HG03175 (cell line): ENCODE measurements around the gene KLF4.

Experiments
- ATAC-seq: cut with Tn5 transposase; IDR thresholded peaks from one replicate; pipeline ENCODE4 v1.9.1; 2021; ENCODE audit warnings: mild to moderate bottlenecking, moderate library complexity; ENCODE audit not compliant: unreplicated experiment

KLF4 gene

DNA sequence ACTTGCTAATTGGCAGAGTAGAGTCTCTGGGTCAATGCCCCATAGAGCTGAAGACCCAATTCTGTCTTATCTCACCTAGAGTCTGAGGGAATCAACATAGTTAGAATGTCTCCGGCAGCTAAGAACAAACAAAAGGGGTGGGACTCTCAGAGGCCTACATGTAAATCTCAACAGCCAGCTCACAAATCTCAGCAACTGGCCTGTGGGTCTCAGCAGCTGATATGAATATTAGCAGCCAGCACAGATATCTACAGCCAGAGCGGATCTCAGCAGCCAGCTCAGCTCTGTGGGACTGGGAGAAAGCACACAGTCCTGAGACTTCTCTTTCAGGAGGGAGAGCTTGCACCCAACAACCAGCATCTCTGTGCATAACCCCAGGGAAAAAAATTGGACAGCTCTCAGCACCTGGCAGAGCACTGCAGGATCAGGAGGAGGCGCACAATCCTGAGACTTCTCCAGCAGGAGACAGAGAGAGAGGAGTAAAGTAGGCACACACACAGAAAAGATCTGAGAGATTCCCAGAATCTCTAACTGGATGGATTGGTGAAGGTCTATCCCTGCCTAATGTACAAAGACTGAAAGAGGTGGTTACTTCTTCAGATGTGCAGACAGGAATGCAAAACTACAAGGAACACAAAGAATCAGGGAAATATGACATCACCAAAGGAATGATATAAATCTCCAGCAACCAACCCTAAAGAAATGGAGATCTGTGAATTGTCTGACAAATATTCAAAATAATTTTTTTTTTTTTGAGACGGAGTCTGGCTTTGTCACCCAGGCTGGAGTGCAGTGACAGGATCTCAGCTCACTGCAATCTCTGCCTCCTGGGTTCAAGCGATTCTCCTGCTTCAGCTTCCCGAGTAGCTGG is 29.2 kb downstream of the KLF4 start:
- ATAC-seq: no peak

DNA sequence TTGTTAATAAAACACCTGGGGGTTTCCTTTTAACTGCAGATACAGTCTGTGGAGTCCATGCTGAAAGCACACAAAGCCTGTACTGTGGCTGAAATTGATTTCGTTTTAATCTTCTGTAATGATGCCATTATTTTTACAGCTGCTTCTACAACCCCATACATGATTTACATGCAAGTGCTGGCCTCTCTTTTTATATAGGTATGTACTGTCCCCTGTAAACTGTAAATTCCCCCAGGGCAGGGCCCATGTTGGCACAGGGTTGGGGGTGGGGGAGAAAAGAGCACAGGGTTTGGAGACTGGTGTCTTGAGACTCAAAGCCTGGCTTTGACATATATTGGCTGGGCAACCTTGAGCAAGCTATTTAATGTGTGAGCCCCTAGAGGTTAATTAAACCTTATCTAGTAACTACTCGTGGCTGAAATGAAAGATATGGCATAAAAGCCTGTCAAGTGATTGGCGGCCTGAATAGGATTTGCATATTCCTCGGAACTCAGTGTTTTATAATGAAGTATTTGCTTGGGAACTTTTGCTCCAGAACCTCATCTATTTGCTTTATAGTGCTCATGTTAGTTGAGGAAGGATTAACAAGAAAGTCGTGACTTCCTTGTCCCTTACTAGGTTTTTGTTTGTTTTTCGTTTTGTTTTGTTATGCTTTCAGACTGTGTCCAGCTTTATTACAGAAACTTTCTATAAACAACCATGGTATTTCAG is 34.0 kb downstream of the KLF4 start:
- ATAC-seq: no peak

DNA sequence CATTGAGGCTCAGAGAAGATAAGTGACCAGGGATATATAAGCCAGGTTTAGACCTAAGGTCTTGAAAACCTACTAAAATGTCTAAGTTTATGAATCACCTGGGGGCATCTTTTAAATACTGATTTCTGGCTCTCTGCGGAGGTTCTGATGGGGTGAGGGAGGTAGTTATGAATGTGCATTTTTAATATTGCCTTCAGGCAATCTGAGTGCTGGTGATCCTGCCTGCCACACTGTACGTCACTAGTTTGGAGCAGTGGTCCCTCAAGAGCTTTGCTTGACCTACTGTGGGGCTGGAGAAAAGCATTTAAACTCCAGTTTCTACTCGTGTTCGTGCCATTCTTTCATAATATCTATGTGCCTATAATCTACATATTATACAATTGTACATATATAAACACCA is 36.1 kb downstream of the KLF4 start:
- no peak for ATAC-seq

DNA sequence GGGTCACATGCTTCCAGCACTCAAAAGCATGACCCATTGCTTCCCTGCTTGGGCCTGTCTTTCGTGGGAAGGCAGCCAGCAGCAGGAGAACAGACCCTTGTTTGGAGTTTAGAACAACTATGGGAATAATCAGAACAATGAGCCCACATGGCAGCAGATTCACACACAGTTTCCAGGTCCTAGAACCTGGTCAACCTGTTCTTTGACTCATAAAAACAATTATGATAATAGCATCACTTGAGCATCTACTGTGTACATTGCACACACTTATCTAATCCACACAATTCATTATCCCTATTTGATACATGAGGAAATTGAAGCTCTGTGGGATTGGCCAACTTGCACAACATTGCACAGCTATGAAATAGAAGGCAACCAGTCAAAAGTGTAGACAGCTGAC is 41.7 kb downstream of the KLF4 start:
- ATAC-seq: no peak

DNA sequence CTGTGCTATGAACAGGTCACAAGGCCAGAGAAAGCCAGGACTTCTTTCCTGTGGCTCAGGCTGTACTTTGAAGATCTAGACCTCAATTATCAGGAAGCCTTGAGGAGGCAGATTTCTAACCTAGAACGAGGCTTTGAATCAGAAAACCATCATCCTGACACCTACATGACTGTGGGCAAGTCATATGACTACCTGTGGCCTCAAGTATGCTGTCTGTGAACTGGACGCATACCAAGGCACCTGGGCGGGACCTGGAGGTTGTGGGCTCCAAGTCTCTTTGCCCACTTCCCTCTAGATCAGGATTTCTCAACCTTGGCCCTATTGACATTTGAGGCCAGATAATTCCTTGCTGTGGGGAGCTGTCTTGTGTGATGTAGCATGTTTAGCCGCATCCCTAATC is 42.5 kb downstream of the KLF4 start:
- no peak for ATAC-seq

DNA sequence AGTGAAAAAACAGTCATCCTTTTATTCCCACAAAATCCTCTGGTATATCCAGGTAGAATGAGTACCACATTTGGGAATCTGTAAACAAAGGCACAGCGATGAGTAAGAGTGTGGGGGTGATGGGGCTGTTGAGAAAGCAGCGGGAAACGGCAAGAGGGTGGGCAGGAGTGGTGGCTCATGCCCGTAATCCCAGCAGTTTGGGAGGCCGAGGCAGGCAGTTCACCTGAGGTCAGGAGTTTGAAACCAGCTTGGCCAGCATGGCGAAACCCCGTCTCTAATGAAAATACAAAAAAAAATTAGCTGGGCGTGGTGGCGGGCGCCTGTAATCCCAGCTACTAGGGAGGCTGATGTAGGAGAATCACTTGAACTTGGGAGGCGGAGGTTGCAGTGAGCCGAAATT is 43.1 kb downstream of the KLF4 start:
- ATAC-seq: no peak

DNA sequence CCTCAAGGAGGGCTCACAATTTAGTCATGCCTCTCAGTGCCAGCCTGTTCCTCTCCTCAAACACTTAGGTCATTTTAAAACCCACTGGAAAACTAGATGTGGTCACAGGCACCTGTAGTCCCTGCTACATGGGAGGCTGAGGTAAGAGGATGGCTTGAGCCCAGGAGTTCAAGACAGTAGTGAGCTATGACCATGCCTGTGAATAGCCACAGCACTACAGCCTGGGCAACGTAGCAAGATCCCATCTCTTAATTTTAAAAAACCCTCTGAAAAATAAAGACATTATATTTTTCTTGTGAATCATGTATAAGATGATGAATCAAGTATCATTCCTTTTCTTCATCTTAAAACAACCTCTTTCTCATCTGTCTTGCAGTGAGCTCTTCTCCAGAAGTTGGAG is 45.8 kb downstream of the KLF4 start:
- ATAC-seq: no peak

DNA sequence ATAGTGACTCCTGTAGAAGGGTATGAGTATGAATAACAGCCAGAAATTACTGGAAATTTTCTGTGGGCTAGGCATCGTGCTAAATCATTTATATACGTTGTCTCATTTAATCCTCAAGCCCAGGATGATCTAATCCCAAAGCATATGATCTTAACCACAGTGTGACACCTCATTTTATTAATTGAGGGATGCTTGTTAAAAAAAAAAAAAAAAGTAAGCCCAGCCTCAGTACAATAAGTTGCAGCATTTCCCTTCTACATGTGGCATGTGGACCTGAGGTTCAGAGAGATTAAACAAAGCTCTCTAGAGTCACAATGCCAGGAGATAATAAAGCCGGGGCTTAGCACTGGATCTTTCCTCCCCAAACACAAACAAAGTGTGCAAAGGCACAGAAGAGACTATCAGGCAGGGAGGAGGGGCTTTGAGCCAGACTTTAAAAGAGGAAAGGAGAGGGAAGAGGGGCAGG is 49.5 kb downstream of the KLF4 start:
- no peak for ATAC-seq

DNA sequence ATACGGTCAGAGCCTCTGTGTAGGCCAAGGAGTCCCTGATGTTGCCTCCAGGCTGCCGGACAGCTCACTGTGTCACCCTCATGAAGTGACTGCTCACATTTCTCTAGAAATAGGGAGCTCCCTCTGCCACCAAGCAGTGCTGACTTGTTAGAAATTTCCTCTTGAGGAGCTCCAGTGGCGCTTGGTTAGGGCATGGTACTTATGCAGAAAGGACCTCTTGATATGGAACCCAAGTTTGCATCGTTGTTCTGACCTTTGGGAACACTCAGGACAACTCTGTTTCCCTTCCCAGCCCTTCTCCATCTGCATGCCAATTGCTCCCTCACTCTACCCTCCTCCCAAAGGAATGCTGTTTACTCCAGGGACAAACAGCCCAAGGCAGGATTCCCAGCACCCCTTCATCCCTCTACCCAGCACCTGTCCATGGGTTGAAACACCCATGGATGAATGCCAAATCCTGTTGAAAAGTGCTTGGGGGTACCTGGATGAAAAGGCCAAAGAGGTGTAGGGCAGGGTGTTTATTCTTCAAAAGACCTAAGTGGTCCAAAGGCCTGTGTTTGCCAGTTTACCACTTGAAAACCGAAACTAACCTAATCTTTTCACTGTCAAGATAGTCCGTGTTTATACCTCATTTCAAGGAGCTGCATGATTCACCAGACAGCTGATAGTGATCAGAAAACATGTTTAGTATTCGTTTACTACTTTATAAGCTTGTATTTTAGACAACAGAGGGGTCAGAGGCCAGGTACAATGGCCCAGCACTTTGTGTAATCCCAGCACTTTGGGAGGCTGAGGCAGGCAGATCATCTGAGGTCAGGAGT is 51.1 kb downstream of the KLF4 start:
- ATAC-seq: no peak

DNA sequence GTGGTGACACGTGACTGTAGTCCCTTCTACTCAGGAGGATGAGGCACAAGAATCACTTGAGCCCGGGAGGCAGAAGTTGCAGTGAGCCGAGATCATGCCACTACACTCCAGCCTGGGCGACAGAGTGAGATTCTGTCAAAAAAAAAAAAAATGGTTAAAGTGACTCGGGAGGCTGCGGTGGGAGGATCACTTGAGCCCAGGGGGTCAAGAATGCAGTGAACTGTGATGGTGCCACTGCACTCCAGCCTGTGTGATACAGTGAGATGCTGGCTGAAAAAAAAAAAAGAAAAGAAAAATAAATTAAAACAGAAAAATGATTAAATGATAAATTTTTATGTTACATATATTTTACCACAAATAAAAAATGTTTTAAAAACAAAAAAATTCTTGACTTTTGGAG is 51.9 kb downstream of the KLF4 start:
- ATAC-seq: no peak

DNA sequence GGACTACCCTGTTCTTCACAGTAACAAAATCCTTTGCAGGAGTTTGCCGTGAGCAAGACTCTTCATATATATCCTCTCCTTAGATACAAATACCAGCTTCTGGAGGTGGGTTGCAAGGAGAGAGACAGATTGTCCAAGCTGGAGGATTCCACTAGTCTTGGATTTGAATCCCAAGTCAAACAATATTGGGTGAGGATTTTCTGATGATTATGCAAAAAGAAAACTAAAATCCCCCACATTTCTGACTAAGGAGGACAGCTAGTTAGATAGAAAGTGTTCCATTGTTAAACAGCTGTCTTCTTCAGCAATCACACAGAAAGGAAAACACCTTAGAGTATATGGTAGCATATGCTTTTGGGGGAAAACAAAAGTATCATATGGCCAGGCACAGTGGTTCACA is 54.2 kb downstream of the KLF4 start:
- ATAC-seq: no peak
